GM18873 (cell line): ENCODE results near the gene CFP.
"Not testable (repeated sequence)": the region's sequence is repeated elsewhere in the genome, so short reads cannot be mapped to it uniquely, and the experiment has no call there.

Experiments
- ATAC-seq: cut with Tn5 transposase; IDR thresholded peaks from one replicate; pipeline ENCODE4 v1.9.1; 2021; ENCODE audit warnings: mild to moderate bottlenecking, moderate library complexity, moderate number of reproducible peaks; ENCODE audit not compliant: unreplicated experiment, low FRiP score

CFP gene

GRCh38 chrX:47608130-47608810, 21.5 kb downstream of the CFP start:
- no peak for ATAC-seq

GRCh38 chrX:47607091-47607490, 22.6 kb downstream of the CFP start:
- no peak for ATAC-seq

GRCh38 chrX:47605024-47605423, 24.7 kb downstream of the CFP start:
- no peak for ATAC-seq

- ATAC-seq = not testable (repeated sequence)
These were observed 26.6 kb downstream of the CFP start for GRCh38 chrX:47603125-47603524.

GRCh38 chrX:47597222-47597621, 32.5 kb downstream of the CFP start:
- no peak for ATAC-seq

- ATAC-seq = no peak
These were observed 33.5 kb downstream of the CFP start for GRCh38 chrX:47596256-47596655.

- no peak for ATAC-seq
These were observed 33.9 kb downstream of the CFP start for GRCh38 chrX:47595716-47596251.

- ATAC-seq = no peak
These were observed 36.2 kb downstream of the CFP start for GRCh38 chrX:47593522-47593921.

GRCh38 chrX:47590984-47591383, 38.7 kb downstream of the CFP start:
- no peak for ATAC-seq

- no peak for ATAC-seq
These were observed 41.6 kb downstream of the CFP start for GRCh38 chrX:47587906-47588735.

- ATAC-seq = no peak
These were observed 42.4 kb downstream of the CFP start for GRCh38 chrX:47587091-47587891.

GRCh38 chrX:47586043-47586787, 43.5 kb downstream of the CFP start:
- ATAC-seq = no peak

GRCh38 chrX:47585273-47585672, 44.5 kb downstream of the CFP start:
- no peak for ATAC-seq

- no peak for ATAC-seq
These were observed 45.0 kb downstream of the CFP start for GRCh38 chrX:47584714-47585113.

- ATAC-seq = no peak
These were observed 46.4 kb downstream of the CFP start for GRCh38 chrX:47583240-47583861.

- ATAC-seq = peak; percentile 75
These were observed 47.7 kb downstream of the CFP start, which contains the start of gene TIMP1 for GRCh38 chrX:47581731-47582647. Gene TIMP1 (plus strand): TSS chrX:47582436. CDS start chrX:47583416, 980 bp downstream.

- ATAC-seq = no peak
These were observed 50.2 kb downstream of the CFP start for GRCh38 chrX:47579537-47579936.

- ATAC-seq = no peak
These were observed 51.0 kb downstream of the CFP start for GRCh38 chrX:47578692-47579091.

GRCh38 chrX:47577901-47578300, 51.8 kb downstream of the CFP start:
- ATAC-seq = no peak
